HG03025 (cell line): Measurements from ENCODE around the gene PROM1.

Experiments used
- ATAC-seq: cut with Tn5 transposase; IDR thresholded peaks from one replicate; pipeline ENCODE4 v1.9.1; 2021; ENCODE audit warnings: mild to moderate bottlenecking, moderate library complexity; ENCODE audit not compliant: unreplicated experiment, low FRiP score

The PROM1 gene, protein sequence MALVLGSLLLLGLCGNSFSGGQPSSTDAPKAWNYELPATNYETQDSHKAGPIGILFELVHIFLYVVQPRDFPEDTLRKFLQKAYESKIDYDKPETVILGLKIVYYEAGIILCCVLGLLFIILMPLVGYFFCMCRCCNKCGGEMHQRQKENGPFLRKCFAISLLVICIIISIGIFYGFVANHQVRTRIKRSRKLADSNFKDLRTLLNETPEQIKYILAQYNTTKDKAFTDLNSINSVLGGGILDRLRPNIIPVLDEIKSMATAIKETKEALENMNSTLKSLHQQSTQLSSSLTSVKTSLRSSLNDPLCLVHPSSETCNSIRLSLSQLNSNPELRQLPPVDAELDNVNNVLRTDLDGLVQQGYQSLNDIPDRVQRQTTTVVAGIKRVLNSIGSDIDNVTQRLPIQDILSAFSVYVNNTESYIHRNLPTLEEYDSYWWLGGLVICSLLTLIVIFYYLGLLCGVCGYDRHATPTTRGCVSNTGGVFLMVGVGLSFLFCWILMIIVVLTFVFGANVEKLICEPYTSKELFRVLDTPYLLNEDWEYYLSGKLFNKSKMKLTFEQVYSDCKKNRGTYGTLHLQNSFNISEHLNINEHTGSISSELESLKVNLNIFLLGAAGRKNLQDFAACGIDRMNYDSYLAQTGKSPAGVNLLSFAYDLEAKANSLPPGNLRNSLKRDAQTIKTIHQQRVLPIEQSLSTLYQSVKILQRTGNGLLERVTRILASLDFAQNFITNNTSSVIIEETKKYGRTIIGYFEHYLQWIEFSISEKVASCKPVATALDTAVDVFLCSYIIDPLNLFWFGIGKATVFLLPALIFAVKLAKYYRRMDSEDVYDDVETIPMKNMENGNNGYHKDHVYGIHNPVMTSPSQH

GRCh38 chr4:16083241-16084191, at the start of gene PROM1:
TSS of gene PROM1 (minus strand) at chr4:16084023. CDS start at chr4:16075906, 8,117 bp downstream.
- ATAC-seq = no peak

DNA sequence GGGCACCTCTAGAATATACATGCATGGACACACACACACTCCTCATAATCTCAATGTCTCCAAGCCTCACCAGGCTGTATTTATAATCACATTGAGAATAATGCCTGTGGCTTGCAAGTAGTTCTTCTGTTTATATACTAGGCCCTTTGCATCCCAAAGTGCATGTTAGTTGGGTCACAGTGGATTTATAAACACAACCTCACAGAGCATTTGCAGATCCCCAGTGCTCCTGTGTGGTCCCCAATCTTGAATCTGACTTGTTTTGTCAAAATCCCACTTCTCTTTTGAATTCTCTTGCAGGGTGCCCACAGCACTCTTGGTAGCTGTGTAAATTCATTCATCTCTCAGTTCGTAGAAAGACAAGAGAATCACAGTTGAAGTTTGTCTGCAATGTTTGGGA, 49.6 kb upstream of the PROM1 start:
- no peak for ATAC-seq

DNA sequence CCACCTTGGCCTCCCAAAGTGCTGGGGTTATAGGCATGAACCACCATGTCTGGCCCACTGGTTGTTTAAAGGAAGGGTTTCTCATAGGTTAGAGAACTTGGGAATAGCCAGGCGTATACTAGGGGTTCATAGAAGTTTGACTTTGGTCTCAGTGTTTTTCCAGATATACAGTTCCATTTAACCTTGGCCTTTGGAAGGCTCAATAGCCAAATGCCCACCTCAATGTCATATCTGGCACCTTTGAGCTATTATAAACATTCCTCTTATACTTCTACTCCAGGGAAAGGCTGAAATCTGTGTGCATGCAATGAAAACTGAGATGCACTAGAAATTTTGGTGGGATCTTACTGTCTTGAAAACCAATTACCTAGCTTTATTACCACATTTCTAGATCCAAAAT, 47.5 kb upstream of the PROM1 start:
- no peak for ATAC-seq

- no peak for ATAC-seq
Measured at GRCh38 chr4:16129336-16129735, 45.5 kb upstream of the PROM1 start.

- no peak for ATAC-seq
Measured at GRCh38 chr4:16126714-16127113, 42.9 kb upstream of the PROM1 start.

GRCh38 chr4:16125571-16126445, 42.0 kb upstream of the PROM1 start:
- ATAC-seq = no peak

DNA sequence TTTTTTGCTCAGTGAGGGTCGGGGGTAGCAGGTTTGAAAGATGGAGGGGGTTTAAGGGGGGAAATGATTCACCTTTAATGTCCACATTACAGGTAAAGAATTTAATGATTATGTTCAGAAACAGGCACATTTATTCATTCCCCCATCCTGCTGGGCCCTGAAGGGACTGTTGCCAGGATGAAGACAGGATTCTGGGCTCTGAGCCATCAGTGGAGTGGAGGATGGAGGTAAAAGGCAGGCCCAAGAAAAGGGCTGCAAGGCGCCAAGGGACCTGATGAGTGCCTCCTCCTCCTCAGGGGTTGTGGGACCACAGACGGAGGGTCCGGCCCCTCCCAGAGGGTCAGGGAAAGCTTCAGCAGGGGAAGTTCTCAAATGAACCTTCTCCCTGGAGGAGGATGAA, 40.4 kb upstream of the PROM1 start:
- no peak for ATAC-seq

DNA sequence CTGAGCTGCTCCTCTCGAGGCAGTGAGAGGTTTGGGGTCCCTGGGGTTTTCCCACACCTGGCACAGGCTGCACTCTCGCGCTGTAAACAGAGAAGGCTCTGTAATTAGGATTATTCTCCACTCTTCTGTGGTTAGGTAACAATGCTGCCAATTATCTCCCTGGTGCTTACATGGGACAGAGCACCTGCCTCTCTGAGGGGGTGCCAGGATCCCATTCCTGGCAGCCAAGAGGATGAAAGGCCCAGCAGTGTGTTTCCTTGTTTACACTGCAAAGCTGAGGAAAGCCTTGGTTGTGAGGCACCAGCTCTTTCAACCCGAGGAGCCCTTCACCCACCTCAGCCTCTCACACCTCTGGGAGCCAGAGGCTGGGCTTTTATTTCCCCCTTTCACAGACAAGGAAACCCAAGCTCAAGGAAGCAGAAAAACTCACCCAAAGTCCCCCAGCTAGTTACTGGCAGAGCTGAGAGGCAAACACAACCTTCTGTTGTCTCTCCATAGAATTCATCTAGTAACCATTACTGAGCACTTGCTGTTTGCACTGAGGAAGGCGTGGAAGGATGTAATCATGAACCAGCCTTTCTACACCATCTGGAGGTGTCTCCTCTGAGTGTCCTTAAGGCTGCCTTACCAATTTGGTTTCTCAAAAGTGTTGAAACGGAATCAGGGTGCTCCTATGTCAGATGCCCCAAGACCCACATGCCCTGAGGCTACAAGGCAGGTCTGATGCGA, 39.7 kb upstream of the PROM1 start:
- ATAC-seq = no peak

DNA sequence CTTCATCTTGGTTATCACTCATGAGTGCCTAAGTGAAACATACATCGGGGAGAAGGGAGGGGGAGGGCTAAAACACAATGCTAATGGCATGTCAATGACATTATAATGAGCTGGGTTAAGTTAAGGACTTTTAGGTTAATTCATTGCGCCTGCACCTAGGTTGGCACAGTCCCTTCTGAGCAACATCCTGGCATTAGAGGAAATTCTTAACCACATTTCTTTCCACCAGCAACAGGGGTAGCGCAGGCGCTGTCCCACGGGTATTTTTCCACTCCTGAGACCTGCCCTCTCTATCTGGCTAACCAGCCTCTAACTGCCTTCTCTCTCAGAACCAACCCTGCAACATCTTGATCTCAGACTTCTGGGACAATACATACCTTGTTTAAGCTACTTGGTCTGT, 39.0 kb upstream of the PROM1 start:
- ATAC-seq = no peak

- ATAC-seq = no peak
Measured at GRCh38 chr4:16122308-16122711, 38.5 kb upstream of the PROM1 start.

GRCh38 chr4:16120720-16121119, 36.9 kb upstream of the PROM1 start:
- no peak for ATAC-seq

GRCh38 chr4:16119981-16120380, 36.2 kb upstream of the PROM1 start:
- no peak for ATAC-seq

GRCh38 chr4:16118090-16118489, 34.3 kb upstream of the PROM1 start:
- ATAC-seq = no peak

- ATAC-seq = no peak
Measured at GRCh38 chr4:16117164-16117563, 33.3 kb upstream of the PROM1 start.

- no peak for ATAC-seq
Measured at GRCh38 chr4:16116493-16116990, 32.7 kb upstream of the PROM1 start.

- no peak for ATAC-seq
Measured at GRCh38 chr4:16116019-16116418, 32.2 kb upstream of the PROM1 start.

- ATAC-seq = no peak
Measured at GRCh38 chr4:16114546-16114945, 30.7 kb upstream of the PROM1 start.

DNA sequence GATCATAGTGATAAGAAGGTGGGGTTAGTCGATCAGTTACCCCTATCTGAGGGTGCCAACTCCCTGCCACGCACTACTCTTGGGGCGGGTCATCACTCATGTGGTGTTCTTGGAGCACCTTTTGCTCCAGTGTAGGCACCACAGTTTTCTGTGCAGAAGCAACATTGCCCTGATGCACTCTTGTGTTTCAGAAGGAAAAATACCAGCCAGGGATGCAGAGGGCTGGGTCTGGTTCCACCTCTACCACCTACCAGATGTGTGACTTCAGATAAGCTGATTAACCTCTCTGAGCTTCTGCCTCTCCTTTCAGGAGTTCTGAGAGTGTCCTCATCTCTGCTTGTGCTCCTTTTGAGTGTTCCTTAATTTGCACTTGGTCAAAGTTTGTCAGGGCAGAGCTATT, 29.9 kb upstream of the PROM1 start:
- no peak for ATAC-seq

DNA sequence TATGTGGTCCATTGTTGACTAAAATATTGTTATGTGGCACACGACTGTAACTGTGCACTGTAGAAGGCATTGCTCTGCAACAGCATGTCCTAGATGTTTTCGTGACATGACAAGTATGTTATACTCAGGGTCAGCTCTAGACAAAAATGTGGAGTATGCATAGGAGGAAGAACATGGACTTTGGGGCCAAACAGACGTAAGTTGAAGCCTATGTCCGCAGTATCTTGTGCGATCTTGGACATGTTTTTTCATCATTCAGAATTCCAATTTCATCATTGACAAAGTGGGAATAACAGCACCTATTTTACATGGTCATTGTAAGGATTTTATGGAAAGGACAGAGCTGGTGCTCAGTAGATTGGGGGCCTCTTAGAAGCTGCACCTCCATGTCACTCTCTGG, 27.7 kb upstream of the PROM1 start:
- ATAC-seq = no peak
